GM18508 (cell line): Measurements from ENCODE around the gene PIK3R2.

Experiments
- ATAC-seq: cut with Tn5 transposase; IDR thresholded peaks from one replicate; pipeline ENCODE4 v1.9.1; 2021; ENCODE audit warnings: moderate number of reproducible peaks; ENCODE audit not compliant: insufficient read depth, unreplicated experiment

Gene PIK3R2

DNA sequence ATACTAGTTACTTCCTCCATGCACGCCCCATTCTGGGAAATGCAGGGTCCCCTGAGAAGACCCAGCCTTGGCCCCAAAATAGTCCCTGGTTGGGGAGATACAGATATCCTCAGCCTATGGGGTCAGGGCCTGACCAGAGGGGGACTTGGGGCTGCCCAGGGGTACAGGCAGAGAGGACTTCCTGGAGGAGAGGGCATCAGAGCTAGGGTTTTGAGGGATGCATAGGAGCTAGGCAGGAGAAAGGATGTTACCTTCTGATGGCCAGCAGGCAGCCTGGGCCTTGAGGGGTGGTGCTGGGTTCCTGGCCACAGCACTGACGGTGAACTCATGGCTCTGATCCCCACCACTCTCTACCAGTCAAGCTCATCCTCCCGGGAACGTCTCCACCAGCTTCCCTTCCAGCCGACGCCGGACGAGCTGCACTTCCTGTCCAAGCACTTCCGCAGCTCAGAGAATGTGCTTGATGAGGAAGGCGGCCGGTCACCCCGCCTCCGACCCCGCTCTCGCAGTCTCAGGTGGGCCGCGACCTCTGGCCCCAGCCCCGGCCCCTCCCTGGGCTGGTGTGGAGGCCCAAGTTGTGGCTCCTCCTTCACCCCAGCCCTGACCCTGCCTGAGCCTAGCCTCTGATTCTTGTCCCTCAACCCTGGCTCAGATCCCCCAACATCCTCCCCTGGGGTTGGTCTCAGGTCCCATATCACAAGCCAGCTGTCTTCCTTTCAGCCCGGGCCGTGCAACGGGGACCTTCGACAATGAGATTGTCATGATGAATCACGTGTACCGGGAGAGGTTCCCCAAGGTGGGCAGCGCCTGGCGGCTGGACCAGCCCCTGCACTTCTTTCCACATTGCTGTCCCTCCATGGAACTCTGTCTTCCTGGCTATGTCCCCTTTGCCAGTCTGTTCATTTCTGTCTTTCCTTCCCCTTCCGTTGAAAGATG lies 29.8 kb upstream of the PIK3R2 start:
- ATAC-seq: no peak

GRCh38 chr19:18123819-18124218 lies 29.1 kb upstream of the PIK3R2 start:
- no peak for ATAC-seq

- no peak for ATAC-seq
Observed at GRCh38 chr19:18126097-18126496, 26.9 kb upstream of the PIK3R2 start.

DNA sequence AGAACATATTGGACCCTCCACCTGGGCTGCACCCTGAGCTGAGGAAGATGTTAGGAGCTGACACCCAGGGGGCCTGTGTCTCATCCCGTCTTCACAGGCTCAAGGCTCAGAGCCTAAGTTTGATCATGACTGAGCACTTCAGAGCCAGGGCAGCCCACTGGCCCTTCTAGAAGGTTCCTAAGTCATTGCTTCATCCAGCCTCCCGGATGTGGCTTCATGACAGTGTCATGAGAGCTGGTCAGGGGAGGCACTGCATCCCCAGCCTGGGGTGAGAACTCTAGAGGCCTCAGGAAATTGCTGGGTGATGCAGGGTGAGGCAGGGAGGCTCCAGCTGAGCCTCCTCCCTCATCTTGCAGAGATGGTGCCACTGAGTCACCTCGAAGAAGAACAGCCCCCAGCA lies 24.9 kb upstream of the PIK3R2 start:
- ATAC-seq: no peak

DNA sequence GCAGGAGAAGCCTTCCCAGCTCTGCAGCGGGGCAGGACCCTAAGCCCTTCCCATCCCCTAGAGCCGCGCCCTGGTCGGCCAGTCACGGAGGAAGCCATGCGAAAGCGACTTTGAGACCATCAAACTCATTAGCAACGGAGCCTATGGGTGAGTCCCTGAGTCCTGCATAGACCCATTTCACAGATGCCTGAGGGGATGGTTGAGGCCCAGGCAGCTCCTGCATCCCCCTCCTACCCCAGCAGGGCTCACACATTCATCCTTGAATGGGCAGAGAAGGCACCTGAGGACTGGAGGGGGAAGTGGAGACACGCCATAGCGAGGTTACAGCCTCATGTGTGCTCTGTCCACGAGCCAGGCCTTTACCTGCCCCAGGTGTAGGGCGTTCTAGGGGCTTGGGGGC lies 24.2 kb upstream of the PIK3R2 start:
- ATAC-seq: no peak

DNA sequence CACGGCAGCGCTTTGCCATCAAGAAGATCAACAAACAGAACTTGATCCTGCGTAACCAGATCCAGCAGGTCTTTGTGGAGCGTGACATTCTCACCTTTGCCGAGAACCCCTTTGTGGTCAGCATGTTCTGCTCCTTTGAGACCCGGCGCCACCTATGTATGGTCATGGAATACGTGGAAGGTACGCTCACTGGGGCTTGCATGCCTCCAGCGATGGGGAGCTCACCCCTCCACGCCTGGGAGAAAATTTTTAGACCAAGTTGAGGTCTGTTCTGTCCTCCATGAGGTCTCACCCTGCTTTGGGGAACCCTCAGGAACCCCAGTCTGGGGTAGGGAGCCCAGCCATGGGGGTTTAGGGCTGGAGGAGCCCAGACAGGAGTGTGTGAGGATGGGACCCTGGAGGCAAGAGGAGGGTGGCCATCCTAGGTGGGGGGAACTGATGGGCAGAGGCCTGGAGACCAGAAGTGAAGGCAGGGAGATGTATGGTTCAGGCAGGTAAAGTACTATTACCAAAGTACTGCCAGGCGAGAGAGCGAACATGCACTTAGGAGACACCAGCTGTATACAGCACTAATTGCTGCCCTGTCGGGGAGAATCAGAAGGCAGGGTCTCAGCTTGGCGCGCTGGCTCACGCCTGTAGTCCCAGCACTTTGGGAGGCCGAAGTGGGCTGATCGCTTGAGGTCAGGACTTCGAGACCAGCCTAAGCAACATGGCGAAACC lies 22.3 kb upstream of the PIK3R2 start:
- ATAC-seq: no peak

DNA sequence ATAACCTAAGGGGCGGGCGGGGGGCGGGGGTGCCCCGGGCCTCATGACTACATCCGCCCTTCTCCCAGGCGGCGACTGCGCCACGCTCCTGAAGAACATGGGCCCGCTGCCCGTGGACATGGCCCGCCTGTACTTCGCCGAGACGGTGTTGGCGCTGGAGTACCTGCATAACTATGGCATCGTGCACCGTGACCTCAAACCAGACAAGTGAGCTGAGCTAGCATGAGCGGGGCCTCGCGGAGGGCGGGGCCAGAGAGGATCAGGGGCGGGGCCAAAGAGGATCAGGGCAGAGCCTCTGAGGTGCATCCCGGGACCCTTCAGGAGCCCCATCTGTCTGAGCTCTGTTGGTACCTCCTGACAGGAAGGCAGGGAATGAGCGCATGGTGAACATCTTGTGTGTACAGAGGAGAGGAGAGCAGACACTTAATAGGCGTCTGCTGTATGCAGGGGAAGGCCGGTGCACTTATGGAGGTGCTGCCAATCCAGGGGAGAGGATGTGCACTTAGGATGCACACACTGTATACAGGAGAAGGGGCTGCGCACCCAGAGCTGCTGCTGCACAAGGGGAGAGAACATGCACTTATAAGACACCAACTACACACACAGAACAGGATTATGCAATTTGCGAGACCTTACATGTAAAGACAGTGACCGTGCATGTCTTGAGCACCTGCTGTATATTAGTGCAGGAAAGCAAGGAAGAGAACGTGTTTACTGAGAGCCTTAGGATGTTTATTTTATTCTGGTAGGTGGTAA lies 20.9 kb upstream of the PIK3R2 start:
- no peak for ATAC-seq

DNA sequence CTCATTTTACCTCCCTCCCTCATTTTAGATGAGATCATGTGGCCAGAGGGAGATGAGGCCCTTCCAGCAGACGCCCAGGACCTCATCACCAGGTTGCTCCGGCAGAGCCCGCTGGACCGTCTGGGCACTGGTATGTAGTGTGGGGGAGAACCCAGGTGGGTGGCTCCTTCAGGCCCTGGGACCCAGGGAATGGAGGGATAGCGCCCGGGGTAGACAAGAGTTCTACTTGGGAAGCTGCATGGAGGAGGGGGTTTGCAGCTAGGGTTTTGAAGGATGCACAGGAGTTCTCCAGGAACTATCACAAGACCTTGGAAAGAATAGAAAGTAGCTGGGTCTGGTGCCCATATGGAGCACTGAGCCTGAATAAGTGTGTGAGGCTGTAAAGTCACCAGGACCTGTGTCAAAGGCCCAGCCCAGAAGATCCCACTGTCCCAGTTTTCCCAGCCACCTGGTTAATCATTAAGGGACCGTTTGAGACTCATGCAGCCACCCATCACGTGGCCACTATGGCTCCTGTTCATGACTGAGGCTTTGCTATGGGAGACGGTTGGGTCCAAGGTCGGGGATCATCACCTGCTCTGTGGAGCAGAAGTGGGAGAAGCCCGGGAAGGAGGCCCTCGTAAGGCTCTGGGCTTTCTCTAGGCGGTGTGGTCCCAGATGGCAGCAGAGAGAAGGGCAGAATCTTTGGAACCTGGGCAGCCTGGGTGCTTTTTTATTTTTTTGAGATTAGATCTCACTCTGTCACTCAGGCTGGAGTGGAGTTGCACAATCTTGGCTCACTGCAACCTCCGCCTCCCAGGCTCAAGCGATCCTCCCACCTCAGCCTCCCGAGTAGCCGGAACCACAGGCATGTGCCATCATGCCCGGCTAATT lies 17.0 kb upstream of the PIK3R2 start:
- ATAC-seq: no peak

GRCh38 chr19:18137242-18137641 lies 15.7 kb upstream of the PIK3R2 start:
- no peak for ATAC-seq

DNA sequence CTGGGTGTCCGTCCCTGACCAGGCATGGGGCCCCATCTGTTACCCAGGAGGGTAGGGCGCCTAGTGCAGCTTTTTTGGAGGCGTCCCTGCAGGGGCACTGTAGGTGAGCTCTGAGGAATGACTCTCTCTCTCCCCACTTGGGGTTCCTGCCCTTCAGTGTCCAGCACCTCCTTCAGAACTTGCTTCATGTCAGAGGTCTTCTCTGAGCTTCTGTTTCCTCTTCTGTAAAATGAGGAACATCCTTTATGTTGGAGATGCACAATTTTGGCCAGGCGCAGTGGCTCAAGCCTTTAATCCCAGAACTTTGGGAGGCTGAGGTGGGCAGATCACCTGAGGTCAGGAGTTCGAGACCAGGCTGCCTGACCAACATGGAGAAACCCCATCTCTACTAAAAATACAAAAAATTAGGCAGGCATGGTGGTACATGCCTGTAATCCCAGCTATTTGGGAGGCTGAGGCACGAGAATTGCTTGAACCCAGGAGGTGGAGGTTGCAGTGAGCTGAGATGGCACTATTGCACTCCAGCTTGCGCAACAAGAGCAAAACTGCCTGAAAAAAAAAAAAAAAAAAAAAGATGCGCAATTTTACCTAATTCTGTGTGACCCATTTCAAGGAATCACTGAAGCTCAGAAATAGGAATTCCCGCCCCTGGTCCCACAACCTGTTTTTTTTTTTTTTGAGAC lies 15.2 kb upstream of the PIK3R2 start:
- ATAC-seq: no peak

DNA sequence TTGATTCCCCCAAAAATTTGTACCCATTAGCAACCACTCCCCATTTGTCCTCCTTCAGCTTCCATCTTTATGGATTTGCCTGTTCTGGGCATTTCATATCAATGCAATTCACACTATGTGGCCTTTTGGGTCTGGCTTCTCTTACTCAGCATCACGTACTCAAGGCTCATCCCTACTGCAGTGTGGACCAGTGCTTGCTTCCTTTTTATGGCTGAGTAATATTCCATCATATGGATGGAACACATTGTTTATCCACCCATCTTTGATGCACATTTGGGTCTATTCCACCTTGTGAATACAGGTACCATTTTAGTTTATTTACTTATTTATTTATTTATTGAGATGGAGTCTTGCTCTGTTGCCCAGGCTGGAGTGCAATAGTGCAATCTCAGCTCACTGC lies 12.5 kb upstream of the PIK3R2 start:
- ATAC-seq: no peak

- no peak for ATAC-seq
Observed at GRCh38 chr19:18141031-18141430, 11.9 kb upstream of the PIK3R2 start.

GRCh38 chr19:18143902-18144301 lies 9.1 kb upstream of the PIK3R2 start:
- ATAC-seq: no peak

- no peak for ATAC-seq
Observed at GRCh38 chr19:18144361-18144760, 8.6 kb upstream of the PIK3R2 start.

DNA sequence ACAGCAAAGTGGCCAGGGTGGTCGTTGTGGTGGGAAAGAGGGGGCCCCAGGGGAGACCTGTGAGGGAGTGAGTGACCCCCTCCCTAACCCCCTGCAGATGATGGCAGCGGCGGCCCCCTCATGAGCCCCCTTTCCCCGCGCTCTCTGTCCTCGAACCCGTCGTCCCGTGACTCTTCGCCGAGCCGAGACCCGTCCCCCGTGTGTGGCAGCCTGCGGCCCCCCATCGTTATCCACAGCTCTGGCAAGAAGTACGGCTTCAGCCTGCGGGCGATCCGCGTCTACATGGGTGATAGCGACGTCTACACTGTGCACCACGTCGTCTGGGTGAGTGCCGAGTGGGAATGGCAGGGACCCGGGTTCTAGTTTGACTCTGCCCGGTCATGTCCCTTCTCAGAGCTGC lies 8.1 kb upstream of the PIK3R2 start:
- ATAC-seq: no peak

DNA sequence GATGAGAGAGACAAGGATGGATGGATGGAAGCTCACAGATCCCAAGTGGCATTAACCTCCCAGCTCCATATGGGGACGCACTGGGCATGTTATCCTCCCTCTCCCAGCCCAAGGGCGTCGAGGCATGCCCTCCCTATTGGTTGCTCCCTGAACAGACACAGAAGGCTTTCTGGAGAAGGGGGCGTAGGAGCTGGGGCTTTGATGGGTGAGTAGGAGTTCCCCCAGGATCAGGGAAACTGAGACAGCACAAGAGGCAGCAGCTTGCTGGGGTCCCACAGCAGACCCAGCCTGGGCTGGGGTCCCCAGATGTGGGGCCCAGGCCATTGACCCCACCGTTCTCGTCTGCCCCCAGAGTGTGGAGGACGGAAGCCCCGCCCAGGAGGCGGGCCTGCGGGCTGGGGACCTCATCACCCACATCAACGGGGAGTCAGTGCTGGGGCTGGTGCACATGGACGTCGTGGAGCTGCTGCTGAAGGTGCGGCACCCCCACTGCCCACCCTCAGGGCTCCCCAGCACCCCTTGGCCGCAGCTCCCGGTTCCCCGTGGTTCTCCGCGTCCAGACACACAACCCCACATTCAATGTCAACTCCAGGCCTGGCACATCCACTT lies 7.5 kb upstream of the PIK3R2 start:
- no peak for ATAC-seq

DNA sequence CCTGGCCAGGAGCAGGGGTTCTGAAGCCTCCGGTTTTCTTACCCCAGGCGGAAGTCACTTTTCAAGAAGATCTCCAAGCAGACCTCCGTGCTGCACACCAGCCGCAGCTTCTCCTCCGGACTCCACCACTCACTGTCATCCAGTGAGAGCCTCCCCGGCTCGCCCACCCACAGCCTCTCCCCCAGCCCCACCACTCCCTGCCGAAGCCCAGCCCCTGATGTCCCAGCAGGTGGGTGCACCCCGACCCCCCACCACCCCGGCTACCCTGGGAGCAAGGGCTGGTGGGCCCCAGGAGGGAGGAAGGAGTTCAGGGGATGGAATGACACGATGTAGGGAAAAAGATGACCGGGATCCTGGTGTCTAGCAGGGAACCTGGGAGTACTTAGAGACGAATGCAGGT lies 5.6 kb upstream of the PIK3R2 start:
- no peak for ATAC-seq

DNA sequence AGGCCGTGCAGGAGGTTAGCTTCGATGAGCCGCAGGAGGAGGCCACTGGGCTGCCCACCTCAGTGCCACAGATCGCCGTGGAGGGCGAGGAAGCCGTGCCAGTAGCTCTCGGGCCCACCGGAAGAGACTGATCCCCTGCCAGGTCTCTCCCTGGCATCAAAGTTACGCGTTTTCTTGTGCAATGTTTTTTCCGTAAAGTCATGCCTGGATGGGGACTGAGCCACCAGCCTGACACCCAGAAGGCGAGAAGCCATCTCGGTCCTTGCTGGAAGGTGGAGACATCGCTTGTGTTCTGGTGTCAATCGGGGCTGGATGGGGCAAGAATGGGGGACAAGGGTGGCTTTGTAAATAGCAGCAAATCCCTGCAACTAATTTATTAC lies 3.4 kb upstream of the PIK3R2 start:
- no peak for ATAC-seq
